Astrocyte of the cerebellum (primary cell): ENCODE results near the gene UQCRC1.

Experiments
- DNase-seq: peaks from one replicate; pipeline ENCODE4 v3.0.0-alpha.2; 2011; ENCODE audit warnings: low read depth
- H3K4me3 ChIP-seq: 2 replicates; pipeline ENCODE4 v1.5.1; 2011; ENCODE audit warnings: mild to moderate bottlenecking, low read depth, low read length, moderate library complexity
- in situ Hi-C: cut with HindIII; loops from 2 replicates; pipeline ENCODE4 v1.10.0; 2017; ENCODE audit warnings: low sequenced_read_pairs
- TF ChIP-seq, protein P1 (sequence below): IDR thresholded peaks from 2 replicates; pipeline ENCODE4 v1.5.1; 2012; ENCODE audit warnings: low read length, low read depth, moderate library complexity, mild to moderate bottlenecking; ENCODE audit errors: missing control alignments

The UQCRC1 gene

DNA sequence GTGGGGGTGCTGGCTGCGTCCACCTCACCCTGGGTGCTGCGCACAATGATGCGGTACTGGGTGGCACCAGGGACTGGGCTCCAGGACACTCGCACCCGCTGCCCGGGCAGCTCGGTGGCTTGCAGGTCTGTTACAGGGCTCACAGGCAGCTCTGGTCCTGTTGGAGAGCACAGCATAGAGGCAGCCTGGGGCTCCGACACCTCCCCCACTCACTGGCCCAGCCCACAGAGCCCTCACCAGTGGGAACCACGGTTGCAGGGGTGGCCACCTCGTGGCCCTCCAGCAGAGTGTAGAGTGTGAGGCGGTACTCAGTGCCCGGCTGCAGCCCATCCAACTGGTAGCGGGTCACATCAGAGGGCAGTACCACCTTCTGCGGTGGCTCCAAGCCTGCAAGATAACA, 18.0 kb downstream of the UQCRC1 start:
- in situ Hi-C loops, result no loop called here
- H3K4me3 ChIP-seq, result no peak overlapping the region
- TF ChIP-seq, protein P1, sequence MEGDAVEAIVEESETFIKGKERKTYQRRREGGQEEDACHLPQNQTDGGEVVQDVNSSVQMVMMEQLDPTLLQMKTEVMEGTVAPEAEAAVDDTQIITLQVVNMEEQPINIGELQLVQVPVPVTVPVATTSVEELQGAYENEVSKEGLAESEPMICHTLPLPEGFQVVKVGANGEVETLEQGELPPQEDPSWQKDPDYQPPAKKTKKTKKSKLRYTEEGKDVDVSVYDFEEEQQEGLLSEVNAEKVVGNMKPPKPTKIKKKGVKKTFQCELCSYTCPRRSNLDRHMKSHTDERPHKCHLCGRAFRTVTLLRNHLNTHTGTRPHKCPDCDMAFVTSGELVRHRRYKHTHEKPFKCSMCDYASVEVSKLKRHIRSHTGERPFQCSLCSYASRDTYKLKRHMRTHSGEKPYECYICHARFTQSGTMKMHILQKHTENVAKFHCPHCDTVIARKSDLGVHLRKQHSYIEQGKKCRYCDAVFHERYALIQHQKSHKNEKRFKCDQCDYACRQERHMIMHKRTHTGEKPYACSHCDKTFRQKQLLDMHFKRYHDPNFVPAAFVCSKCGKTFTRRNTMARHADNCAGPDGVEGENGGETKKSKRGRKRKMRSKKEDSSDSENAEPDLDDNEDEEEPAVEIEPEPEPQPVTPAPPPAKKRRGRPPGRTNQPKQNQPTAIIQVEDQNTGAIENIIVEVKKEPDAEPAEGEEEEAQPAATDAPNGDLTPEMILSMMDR, result no peak

DNA sequence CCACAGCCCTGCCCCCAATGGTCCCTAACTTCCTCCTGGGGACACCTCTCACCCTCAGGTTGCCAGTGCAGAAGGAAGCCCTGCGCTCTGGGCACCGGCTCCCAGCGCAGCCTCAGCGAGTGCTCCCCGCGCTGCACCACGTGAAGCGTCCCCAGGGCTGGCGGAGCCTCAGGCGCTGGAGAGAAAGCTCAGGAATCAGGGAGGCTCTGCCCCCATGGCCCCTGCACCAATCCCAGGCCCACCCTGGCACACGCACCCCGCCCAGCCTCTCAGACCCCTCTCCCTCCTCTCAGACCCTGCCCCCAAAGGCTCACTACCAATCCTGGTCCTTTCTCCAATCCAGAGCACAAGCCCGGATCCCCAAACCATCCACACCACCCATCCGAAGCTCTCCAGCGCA, 21.2 kb downstream of the UQCRC1 start:
- no peak overlapping the region for H3K4me3 ChIP-seq
- in situ Hi-C loops, result no loop called here
- TF ChIP-seq, protein P1, result no peak
- no peak for DNase-seq

More for the DNA sequence above, 18.0 kb downstream of the UQCRC1 start:
- DNase-seq, result no peak

DNA sequence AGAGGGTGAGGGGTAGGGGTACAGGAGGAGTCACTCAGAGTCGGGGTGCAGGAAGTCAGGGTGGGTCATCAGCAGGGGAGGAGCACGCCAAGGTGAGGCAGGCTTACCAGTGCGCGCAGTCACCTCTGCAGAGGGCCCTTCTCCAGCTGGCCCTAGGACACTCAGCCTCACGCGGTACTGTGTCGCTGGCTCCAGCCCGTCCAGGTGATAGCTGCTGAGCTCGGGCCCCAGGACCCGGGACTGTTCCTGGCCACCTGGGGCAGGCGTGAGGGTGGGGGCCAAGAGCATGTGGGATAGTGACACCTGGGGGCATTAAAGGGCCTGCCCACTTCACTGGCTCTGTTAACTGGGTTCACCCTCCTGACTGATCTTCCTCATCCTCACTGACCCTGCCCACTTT, 21.8 kb downstream of the UQCRC1 start:
- TF ChIP-seq, protein P1, result no peak
- no peak for DNase-seq
- no peak overlapping the region for H3K4me3 ChIP-seq
- in situ Hi-C loops, result no loop called here

DNA sequence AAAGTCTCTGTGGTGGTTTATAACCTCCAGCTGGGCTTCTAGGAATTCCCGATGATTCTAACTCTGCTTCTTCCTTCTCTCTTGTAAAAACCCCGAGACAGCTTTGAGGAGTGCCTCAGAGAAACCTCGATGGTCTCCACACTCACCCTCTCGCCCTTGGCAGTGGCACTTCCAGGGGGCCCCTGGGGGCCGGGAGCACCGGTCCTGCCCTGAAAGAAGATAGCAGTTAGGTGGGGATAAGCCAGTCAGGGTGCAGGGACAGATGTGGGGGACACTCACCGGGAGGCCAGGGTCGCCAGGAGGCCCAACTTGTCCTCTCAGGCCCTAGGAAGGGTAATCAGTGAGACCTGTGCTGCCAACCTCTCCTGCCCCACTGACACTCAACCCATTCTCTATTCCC, 24.0 kb downstream of the UQCRC1 start:
- in situ Hi-C loops, result no loop called here
- TF ChIP-seq, protein P1, result no peak
- H3K4me3 ChIP-seq, result no peak overlapping the region
- DNase-seq, result no peak

DNA sequence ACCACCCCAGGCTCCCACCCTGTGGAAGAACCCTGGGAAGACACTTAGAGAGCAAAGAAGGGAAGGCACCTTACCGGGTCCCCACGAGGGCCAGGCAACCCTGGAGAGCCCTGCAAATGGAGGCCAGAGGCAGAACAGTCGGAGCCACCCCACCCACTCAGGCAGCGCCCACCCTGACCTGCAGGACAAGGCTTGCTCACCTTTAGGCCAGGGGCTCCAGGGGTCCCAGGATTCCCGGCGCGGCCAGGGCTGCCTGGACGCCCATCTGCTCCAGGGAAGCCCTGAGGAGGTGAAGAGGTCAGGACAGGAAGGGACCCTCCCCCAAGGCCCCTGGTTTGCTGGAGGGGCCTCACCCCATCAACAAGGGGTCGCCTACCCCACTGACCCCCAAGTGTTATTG, 24.6 kb downstream of the UQCRC1 start:
- in situ Hi-C loops, result no loop called here
- TF ChIP-seq, protein P1, result no peak
- H3K4me3 ChIP-seq, result no peak overlapping the region
- DNase-seq, result no peak

DNA sequence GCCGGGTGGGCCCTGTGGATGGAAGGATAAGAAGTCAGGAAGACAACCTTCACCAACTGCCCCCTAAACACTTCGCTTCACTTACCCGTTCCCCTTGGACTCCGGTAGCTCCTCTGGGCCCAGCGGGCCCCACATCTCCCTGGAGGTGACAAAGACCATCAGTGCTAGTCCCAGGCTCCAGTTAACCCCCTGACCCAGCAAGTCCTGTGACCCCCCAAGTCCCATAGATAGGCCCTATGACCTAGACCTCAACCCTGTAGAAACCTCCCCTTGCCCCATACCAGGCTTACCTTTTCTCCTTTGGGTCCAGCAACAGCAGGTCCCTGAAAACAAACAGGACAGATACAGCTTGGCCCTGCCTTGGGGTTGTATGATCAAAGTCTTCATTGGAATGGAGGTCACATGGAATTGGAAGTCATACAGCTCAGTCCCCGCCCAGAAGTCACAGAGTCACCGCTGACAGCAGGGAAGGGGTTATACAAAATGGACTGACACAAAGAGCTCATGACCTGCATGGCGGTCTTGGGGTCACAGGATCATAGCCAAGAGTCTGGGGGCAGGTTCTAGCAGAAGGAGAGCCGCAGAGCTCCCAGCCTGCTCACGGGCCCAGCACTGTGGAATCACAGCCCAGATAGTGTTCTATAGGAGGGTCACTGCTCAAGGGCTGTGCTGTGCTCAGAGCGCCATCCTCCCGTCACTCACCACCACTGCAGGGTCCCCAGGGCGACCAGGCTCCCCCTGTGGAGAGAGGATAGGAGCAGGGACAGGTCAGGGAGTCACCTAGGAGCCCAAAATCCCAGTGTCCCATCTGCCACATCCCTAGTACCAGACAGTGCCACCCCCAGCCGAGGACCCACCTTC, 27.6 kb downstream of the UQCRC1 start:
- H3K4me3 ChIP-seq, result no peak overlapping the region
- no peak for DNase-seq
- in situ Hi-C loops, result no loop called here
- TF ChIP-seq, protein P1, result no peak
